Endothelial cell of umbilical vein (primary cell): ENCODE measurements around the gene EMP2. TPM values are rescaled to one million over a fixed set of nuclear protein-coding genes. Genes with fewer than 3 reads are reported as not detected.

ENCODE experiments used
- BruUV-seq: library from RNA; stranded (reverse); fragments of 400-500 nt; replicated peaks from 2 replicates; lab custom pipeline; 2021; lab: Mats Ljungman, UMichigan
- CTCF ChIA-PET: fragments of 300-600, 350-600 bp; sonication (Branson Sonifier 250); formaldehyde crosslinking; loops from one replicate; lab custom pipeline; 2021; ENCODE audit warnings: antibody characterized with exemption, inconsistent platforms; lab: Charles Lee
- POLR2A ChIA-PET: fragments of 300-600, 350-600 bp; sonication (Branson Sonifier 250); formaldehyde crosslinking; loops from one replicate; lab custom pipeline; 2021; ENCODE audit warnings: antibody characterized with exemption, inconsistent platforms; lab: Charles Lee
- DNase-seq: peaks from one replicate; pipeline ENCODE4 v3.0.0-alpha.2; 2011; ENCODE audit warnings: low read depth, low spot score
- FAIRE-seq: peaks from 2 replicates; lab custom pipeline; 2011; peaks lifted over from hg19 to GRCh38; lab: Jason Lieb, UNC
- H2AFZ ChIP-seq: 2 replicates; pipeline ENCODE4 v1.6.0; 2012; ENCODE audit warnings: low read depth, low read length, control low read depth, inconsistent platforms
- H3K27ac ChIP-seq: 2 replicates; pipeline ENCODE4 v1.5.1; 2011; ENCODE audit warnings: low read depth, mild to moderate bottlenecking, control low read depth, low read length, moderate library complexity; ENCODE audit not compliant: insufficient read depth
- H3K27me3 ChIP-seq, 2 experiments: 2 replicates each; pipeline versions ENCODE4 v1.6.0 to v1.6.1; 2011; ENCODE audit warnings: low read length in 2 of 2, mixed read lengths in 1 of 2; ENCODE audit not compliant: control insufficient read depth in 2 of 2, insufficient read depth in 2 of 2
- H3K36me3 ChIP-seq, 2 experiments: 2 replicates in 1 of 2; 3 replicates in 1 of 2; pipeline ENCODE4 v1.5.1; 2011; ENCODE audit warnings: low read length in 2 of 2, mild to moderate bottlenecking in 1 of 2, moderate library complexity in 1 of 2; ENCODE audit not compliant: control insufficient read depth in 2 of 2, insufficient read depth in 2 of 2; ENCODE audit errors: extremely low read depth in 1 of 2
- H3K4me1 ChIP-seq: 3 replicates; pipeline ENCODE4 v1.5.1; 2011; ENCODE audit warnings: mild to moderate bottlenecking, low read length; ENCODE audit not compliant: control insufficient read depth, insufficient read depth; ENCODE audit errors: extremely low read depth
- H3K4me2 ChIP-seq: 2 replicates; pipeline ENCODE4 v1.6.1; 2011; ENCODE audit warnings: low read length, control low read depth, mixed read lengths; ENCODE audit not compliant: insufficient read depth
- H3K4me3 ChIP-seq, 3 experiments: fragments of 200-600 bp in 1 of 3; sonication (generic), shearing (Covaris generic) in 1 of 3; replicated peaks in 1 of 3; 2 replicates each; pipeline ENCODE4 v1.5.1; 2011 to 2016; ENCODE audit warnings: control low read depth in 3 of 3, low read length in 3 of 3, mild to moderate bottlenecking in 2 of 3, inconsistent platforms in 1 of 3, low read depth in 1 of 3, moderate library complexity in 1 of 3; ENCODE audit not compliant: insufficient read depth in 1 of 3
- H3K79me2 ChIP-seq: 2 replicates; pipeline ENCODE4 v1.6.0; 2012; ENCODE audit warnings: low read length, inconsistent platforms; ENCODE audit not compliant: control insufficient read depth, insufficient read depth
- H3K9ac ChIP-seq: replicated peaks from 2 replicates; pipeline ENCODE3; 2011; ENCODE audit warnings: low read length, control low read depth; ENCODE audit not compliant: insufficient read depth; ENCODE audit errors: extremely low read depth
- H3K9me1 ChIP-seq: replicated peaks from 3 replicates; pipeline ENCODE4 v1.6.0; 2011; ENCODE audit warnings: mild to moderate bottlenecking, low read length; ENCODE audit not compliant: control insufficient read depth, insufficient read depth; ENCODE audit errors: extremely low read depth
- H3K9me3 ChIP-seq: replicated peaks from 2 replicates; pipeline ENCODE4 v1.5.1; 2012; ENCODE audit warnings: low read length, inconsistent platforms; ENCODE audit not compliant: control insufficient read depth, insufficient read depth
- H4K20me1 ChIP-seq: replicated peaks from 2 replicates; pipeline ENCODE3; 2011; ENCODE audit warnings: mild to moderate bottlenecking, low read length; ENCODE audit not compliant: control insufficient read depth, insufficient read depth; ENCODE audit errors: extremely low read depth
- CTCF ChIP-seq, 2 donors: IDR thresholded peaks; 1 replicate in 1 of 2; 2 replicates in 1 of 2; pipeline ENCODE4 v1.5.1; 2011; ENCODE audit warnings: low read length in 2 of 2, mild to moderate bottlenecking in 2 of 2, moderate library complexity in 2 of 2, control low read depth in 1 of 2, inconsistent platforms in 1 of 2, low read depth in 1 of 2; ENCODE audit not compliant: insufficient read depth in 1 of 2; ENCODE audit errors: extremely low read depth in 1 of 2
- EZH2 ChIP-seq: IDR thresholded peaks from 2 replicates; pipeline ENCODE4 v1.6.1; 2012; ENCODE audit warnings: borderline replicate concordance, low read depth, mild to moderate bottlenecking, moderate library complexity, low read length, inconsistent platforms; ENCODE audit not compliant: severe bottlenecking
- FOS ChIP-seq: IDR thresholded peaks from 2 replicates; pipeline ENCODE4 v1.6.1; 2011; ENCODE audit warnings: mild to moderate bottlenecking, low read length, moderate library complexity, borderline replicate concordance; ENCODE audit not compliant: insufficient read depth
- GATA2 ChIP-seq: IDR thresholded peaks from 2 replicates; pipeline ENCODE4 v1.7.0; 2011; ENCODE audit warnings: low read depth, mild to moderate bottlenecking, moderate library complexity, mixed read lengths, low read length; ENCODE audit not compliant: insufficient read length, insufficient read depth
- JUN ChIP-seq: IDR thresholded peaks from 2 replicates; pipeline ENCODE4 v1.6.1; 2011; ENCODE audit warnings: borderline replicate concordance, low read depth; ENCODE audit not compliant: insufficient read length, insufficient read depth
- MAX ChIP-seq: IDR thresholded peaks from 2 replicates; pipeline ENCODE4 v1.6.1; 2011; ENCODE audit not compliant: insufficient read depth, insufficient read length
- MYC ChIP-seq: IDR thresholded peaks from one replicate; pipeline ENCODE4 v1.6.1; 2011; ENCODE audit warnings: mild to moderate bottlenecking, low read depth, low read length
- POLR2A ChIP-seq: IDR thresholded peaks from 2 replicates; pipeline ENCODE4 v1.6.1; 2012; ENCODE audit warnings: low read depth, mild to moderate bottlenecking, control low read depth, low read length
- POLR2AphosphoS5 ChIP-seq: IDR thresholded peaks from 2 replicates; pipeline ENCODE4 v1.6.1; 2012; ENCODE audit warnings: low read depth, mild to moderate bottlenecking, control low read depth, low read length, moderate library complexity; ENCODE audit not compliant: insufficient read depth
- dilution Hi-C: fragments of 300-500 bp; cut with MboI; formaldehyde crosslinking; loops from one replicate; pipeline ENCODE4 v1.15.0; 2019; ENCODE audit warnings: low sequenced_read_pairs; ENCODE audit not compliant: extremely low pct_ligation_motif_present
- intact Hi-C: fragments of 100-400 bp; cut with micrococcal nuclease; formaldehyde crosslinking; loops from one replicate; pipeline ENCODE4 v1.10.0; 2022
- polyA plus RNA-seq, 4 experiments: library from polyadenylated mRNA; depleted of rRNA in 3 of 4; stranded (reverse) in 3 of 4; unstranded in 1 of 4; fragments of >200 nt; gene quantifications; 2 replicates each; pipeline versions ENCODE4 v1.2.1 to v1.2.3, GENCODE V29; 2011 to 2012; ENCODE audit warnings: missing spikeins in 1 of 4
- total RNA-seq: library from RNA; stranded (reverse); gene quantifications from 2 replicates; pipeline ENCODE4 v1.2.3, GENCODE V29; 2021

EMP2 gene
- total and polyA plus RNA-seq, 2 donors (not counting 3 experiments of a cell fraction or from before 2014, with no cell fraction given), result 19.0 to 25.5 TPM

- intact Hi-C loops (no loop called here), dilution Hi-C loops (no loop called here)
- Histone ChIP-seq H3K4me2 (no peak overlapping the region), H2AFZ (no peak overlapping the region), H3K79me2 (no peaks in the 10 kb centered on the region), H3K9me3 (no peaks in the 10 kb centered on the region), H3K9me1 (no peaks in the 10 kb centered on the region), H4K20me1 (no peaks in the 10 kb centered on the region), H3K4me1 (no peaks in the 10 kb centered on the region), H3K27me3 (no peaks in the 10 kb centered on the region), H3K36me3 (no peaks in the 10 kb centered on the region), H3K4me3 (no peak overlapping the region), H3K9ac (no peak overlapping the region), H3K27ac (no peak overlapping the region)
- FAIRE-seq (no peak), DNase-seq (no peak)
- POLR2A ChIA-PET, result no interaction called here
- BruUV-seq, result no TSS peak
- TF ChIP-seq JUN (no peak), GATA2 (no peak), MAX (no peak), MYC (no peak), CTCF (IDR thresholded peaks at IDR 0.05; ENCODE audit: extremely low read depth in 1 of 2, insufficient read depth in 1 of 2, low read depth in 1 of 2, low read length in 2 of 2) (no peak), POLR2AphosphoS5 (no peak), FOS (no peak), POLR2A (no peak), EZH2 (no peak)
- CTCF ChIA-PET, result no interaction called here
Measured at GRCh38 chr16:10495031-10495345, 85.4 kb downstream of the EMP2 start.
